Activated naive CD8-positive, alpha-beta T cell treated with anti-CD3 and anti-CD28 coated beads, Interleukin-2, amount 50 U/mL, for 24 hours (primary cell): ENCODE results near the gene TOR1A.

Experiments used
- ATAC-seq: fragments of 150-1000 bp; cut with Tn5 transposase; one replicate; pipeline ENCODE4 v1.10.0; 2021
- DNase-seq: peaks from one replicate; pipeline ENCODE4 v3.0.0; 2021
- H3K27ac Mint-ChIP-seq: one replicate; pipeline ENCODE4 v1.8.0; 2021; ENCODE audit warnings: mild to moderate bottlenecking, mixed read lengths
- H3K27me3 Mint-ChIP-seq: one replicate; pipeline ENCODE4 v1.8.0; 2021; ENCODE audit warnings: mixed read lengths
- H3K36me3 Mint-ChIP-seq: one replicate; pipeline ENCODE4 v1.8.0; 2021; ENCODE audit warnings: low read depth, mixed read lengths
- H3K4me1 Mint-ChIP-seq: one replicate; pipeline ENCODE4 v1.8.0; 2021; ENCODE audit warnings: mixed read lengths
- H3K4me3 Mint-ChIP-seq: one replicate; pipeline ENCODE4 v1.8.0; 2021; ENCODE audit warnings: mild to moderate bottlenecking, moderate library complexity, mixed read lengths
- H3K9me3 Mint-ChIP-seq: one replicate; pipeline ENCODE4 v1.8.0; 2021; ENCODE audit warnings: mixed read lengths

TOR1A gene

DNA sequence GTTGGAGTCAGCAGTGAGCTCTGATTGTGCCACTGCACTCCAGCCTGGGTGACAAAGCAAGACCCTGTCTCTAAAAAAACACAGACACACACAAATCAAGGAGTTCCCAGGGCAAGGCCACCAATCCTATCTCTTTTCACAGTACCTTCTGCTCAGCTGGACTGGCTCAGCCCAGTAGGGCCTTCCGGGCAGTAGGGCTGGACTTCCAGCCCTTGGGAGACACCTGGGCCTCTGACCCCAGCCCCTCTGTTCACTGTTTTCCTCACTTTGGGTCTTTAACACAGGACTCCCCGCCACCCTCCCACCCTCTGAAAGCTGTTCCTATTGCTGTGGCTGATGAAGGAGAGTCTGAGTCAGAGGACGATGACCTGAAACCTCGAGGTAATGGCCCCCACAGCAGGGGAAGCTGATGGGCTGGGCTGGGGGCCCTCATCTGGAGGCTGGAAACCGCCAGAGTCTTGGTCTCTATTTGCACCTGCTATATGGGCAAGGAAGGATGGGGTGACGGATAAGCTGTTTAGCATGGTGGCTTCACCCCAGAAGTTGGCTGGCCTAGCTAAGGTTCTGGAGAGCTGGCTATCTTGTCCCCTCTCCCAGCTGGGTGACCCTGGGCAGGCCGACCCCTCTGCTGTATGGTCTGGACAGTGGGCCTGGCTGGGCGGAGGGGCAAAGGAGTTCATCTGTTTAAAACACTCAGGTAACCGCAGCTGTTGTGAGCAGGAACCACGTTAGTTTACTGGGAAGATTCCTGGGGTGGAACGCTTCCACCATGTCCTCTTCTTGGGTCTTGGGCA is 36.9 kb upstream of the TOR1A start:
- H3K27me3 Mint-ChIP-seq: no peaks in the 10 kb centered on the region
- peak overlapping the region; percentile 5 for H3K4me3 Mint-ChIP-seq
- peaks cover 63% of the 10 kb centered on the region for H3K4me1 Mint-ChIP-seq
- DNase-seq (peak; percentile 56), ATAC-seq (peak; percentile 74)
- peaks cover 49% of the 10 kb centered on the region for H3K36me3 Mint-ChIP-seq
- H3K27ac Mint-ChIP-seq: peak overlapping the region; percentile 82
- H3K9me3 Mint-ChIP-seq: no peaks in the 10 kb centered on the region

DNA sequence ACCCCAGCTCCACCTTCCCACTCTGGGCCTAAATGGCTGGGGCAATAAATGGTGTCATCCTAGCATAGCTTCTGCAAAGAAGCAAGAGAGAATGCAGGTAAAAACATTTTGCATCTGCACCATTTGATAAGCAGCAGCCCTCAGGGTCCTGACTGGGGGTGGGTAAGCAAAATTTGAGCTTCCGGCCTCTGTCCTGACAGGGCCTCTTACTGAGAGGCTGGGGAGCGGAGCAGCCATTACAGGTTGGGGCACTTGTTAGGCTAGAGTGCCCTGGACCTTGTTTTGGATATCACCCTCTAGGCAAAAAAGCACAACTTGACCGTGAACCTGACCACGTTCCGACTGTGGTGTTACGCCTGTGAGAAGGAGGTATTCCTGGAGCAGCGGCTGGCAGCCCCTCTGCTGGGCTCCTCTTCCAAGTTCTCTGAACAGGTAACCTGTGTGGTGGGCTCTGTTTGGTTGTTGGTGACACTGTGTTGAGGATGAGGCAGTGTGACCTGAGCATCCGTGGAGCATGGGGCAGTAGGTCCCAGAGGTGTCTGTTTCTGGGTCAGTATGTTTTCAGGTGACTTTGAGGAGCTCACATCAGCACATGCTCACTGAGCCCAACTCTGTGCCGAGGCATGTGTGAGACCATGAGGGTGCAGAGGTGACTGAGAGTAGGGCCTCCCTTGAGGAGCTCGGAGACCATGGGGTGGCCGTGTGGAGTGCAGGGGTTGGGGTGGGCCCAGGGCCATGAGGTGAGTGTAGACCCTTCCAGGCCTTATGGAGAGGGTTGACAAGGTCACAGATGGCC is 34.4 kb upstream of the TOR1A start:
- Mint-ChIP-seq H3K4me1 (peaks cover 69% of the 10 kb centered on the region), H3K4me3 (no peak overlapping the region), H3K36me3 (peaks cover 52% of the 10 kb centered on the region), H3K27ac (no peak overlapping the region), H3K27me3 (no peaks in the 10 kb centered on the region), H3K9me3 (no peaks in the 10 kb centered on the region)
- DNase-seq (no peak), ATAC-seq (no peak)

DNA sequence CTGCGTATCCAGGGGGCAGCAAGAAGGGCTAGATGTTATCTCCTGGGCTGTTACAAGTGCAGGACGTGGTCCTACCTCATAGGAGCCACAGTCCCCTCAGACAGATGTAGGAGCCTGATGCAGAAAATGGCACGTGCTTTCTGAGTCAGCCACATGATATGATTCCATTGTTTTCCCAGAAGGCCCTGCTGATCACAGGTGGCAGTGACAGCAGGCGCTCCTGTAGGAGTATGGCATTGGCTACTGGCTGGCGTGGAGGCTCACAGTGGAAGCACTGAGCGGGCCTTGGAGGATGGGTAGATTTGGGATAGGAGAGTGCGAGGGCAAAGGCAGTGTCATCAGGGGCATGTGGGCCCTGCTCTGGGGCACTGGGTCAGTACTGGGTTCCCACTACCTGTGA is 33.3 kb upstream of the TOR1A start:
- Mint-ChIP-seq H3K4me1 (peaks cover 65% of the 10 kb centered on the region), H3K9me3 (no peaks in the 10 kb centered on the region), H3K4me3 (no peak overlapping the region), H3K27me3 (no peaks in the 10 kb centered on the region), H3K36me3 (peaks cover 51% of the 10 kb centered on the region), H3K27ac (no peak overlapping the region)
- DNase-seq (no peak), ATAC-seq (no peak)

DNA sequence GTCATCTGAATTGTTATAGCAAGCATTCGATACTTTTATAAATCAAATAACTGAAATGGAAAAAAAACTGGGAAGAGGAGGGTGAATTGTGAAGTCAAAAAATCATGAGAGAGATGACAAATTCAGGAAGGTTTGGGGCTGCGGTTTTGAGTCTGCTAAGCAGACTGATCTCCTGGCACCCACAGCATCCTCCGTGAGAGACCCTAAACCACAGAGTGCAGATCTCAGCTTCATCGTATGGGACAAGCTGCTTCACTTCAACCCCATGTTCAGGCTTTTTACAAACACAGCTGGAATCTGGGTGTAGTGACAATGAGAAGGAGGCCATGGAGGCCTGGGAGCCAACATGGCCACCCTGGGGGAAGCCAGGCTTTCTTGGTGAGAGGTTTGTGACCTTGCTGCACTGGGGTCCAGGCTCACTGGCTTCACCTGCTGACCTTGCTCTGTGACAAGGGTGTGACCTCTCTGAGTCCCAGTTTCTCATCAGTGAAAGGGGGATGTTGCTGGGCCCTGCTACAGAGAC is 30.7 kb upstream of the TOR1A start:
- H3K36me3 Mint-ChIP-seq: peaks cover 52% of the 10 kb centered on the region
- H3K27ac Mint-ChIP-seq: peak overlapping the region; percentile 87
- peaks cover 40% of the 10 kb centered on the region for H3K4me1 Mint-ChIP-seq
- H3K27me3 Mint-ChIP-seq: no peaks in the 10 kb centered on the region
- peak overlapping the region; percentile 52 for H3K4me3 Mint-ChIP-seq
- ATAC-seq: peak; percentile 65
- DNase-seq: no peak
- H3K9me3 Mint-ChIP-seq: no peaks in the 10 kb centered on the region

DNA sequence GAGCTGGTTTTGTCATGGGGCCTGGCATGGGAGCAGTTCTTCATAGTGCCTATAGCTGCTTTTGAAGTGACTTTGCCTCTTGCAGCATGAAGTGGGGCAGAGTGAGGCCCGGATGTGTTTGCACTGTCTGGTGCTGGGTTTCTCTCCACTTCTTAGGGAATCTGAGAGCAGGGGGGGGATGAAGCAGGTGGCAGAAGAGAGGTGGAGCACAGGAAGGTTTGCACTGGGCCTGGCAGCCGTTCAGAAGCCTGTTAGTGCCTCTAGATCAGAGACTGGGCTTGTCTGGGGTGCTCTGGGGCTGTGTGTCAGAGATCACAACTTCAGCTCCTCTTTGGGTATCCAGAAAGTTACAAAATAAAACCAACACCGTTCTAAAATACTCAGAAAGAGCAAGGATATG is 29.7 kb upstream of the TOR1A start:
- H3K4me3 Mint-ChIP-seq: no peak overlapping the region
- no peaks in the 10 kb centered on the region for H3K9me3 Mint-ChIP-seq
- H3K36me3 Mint-ChIP-seq: peaks cover 49% of the 10 kb centered on the region
- H3K4me1 Mint-ChIP-seq: peaks cover 41% of the 10 kb centered on the region
- peak overlapping the region; percentile 87 for H3K27ac Mint-ChIP-seq
- ATAC-seq (no peak), DNase-seq (no peak)
- H3K27me3 Mint-ChIP-seq: no peaks in the 10 kb centered on the region

DNA sequence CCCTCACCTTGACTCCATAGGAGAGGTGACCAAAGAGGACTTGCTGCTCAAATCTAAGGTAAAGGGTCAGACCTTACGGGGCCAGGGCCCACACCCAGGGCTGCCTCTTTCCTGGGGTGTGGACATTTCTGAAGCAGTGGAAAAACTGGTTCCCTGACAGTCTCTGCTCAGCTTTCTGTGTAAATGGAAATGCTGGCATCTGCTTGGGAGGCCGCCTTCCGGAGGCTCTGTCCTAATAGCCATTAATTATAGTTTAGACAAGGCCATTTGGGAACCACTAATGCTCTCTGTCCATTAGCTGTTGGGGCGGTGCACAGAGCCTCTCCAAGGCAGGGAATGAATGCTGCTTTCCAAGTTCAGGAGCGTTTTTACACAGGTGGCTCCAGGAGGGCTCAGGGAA is 28.6 kb upstream of the TOR1A start:
- Mint-ChIP-seq H3K27ac (no peak overlapping the region), H3K27me3 (no peaks in the 10 kb centered on the region)
- DNase-seq: no peak

DNA sequence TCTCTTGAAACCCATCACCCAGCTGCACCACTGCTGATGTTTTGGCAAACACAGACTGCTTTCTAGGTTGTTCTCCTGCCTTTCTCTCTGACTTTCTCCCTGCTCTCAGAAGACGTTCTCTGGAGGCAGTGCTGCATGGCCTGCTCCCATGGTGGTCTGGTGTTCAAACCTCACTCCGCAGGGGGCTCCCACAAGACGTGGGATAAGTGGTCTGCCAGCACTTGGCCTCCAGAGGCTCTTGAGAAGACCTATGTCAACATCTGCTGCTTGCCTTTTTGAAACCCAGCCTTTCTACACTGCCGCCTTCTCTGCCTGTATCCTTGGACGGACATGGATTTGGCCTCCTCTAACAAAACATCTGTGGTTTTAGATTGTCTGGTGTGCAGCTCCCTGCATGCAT is 27.9 kb upstream of the TOR1A start:
- H3K9me3 Mint-ChIP-seq: no peaks in the 10 kb centered on the region
- H3K36me3 Mint-ChIP-seq: peaks cover 41% of the 10 kb centered on the region
- DNase-seq (no peak), ATAC-seq (no peak)
- H3K27ac Mint-ChIP-seq: no peak overlapping the region
- peaks cover 38% of the 10 kb centered on the region for H3K4me1 Mint-ChIP-seq
- no peaks in the 10 kb centered on the region for H3K27me3 Mint-ChIP-seq
- H3K4me3 Mint-ChIP-seq: no peak overlapping the region

More for the DNA sequence above, 28.6 kb upstream of the TOR1A start:
- Mint-ChIP-seq H3K36me3 (peaks cover 46% of the 10 kb centered on the region), H3K4me1 (peaks cover 42% of the 10 kb centered on the region), H3K9me3 (no peaks in the 10 kb centered on the region), H3K4me3 (no peak overlapping the region)
- ATAC-seq: no peak

DNA sequence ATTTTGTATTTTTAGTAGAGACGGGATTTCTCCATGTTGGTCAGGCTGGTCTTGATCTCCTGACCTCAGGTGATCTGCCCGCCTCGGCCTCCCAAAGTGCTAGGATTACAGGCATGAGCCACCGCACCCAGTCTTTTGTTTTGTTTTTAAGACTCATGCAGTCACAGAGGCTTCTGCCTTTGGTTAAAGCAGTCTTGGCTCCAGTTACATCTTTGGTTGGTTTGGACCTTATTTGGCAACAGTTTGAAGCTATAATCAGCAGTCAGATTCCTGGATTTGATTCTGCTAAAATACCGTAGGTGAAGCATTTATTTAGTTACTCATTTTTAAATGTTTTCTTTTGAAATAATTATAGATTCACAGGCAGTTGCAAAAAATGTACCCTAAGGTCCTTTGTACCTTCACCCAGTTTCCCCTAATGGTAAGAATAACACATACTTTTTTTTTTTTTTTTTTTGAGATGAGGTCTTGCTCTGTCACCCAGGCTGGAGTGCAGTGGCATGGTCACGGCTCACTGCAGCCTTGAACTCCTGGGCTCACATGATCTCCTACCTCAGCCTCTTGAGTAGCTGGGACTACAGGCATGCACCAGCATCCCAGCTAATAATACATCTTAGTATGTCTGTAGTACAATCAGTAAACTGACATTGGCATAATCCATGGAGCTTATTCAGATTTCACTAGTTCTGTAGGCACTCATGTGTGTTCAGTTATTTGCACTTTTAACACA is 27.1 kb upstream of the TOR1A start:
- Mint-ChIP-seq H3K4me3 (no peak overlapping the region), H3K36me3 (peaks cover 34% of the 10 kb centered on the region), H3K4me1 (peaks cover 30% of the 10 kb centered on the region), H3K27ac (no peak overlapping the region), H3K27me3 (no peaks in the 10 kb centered on the region), H3K9me3 (no peaks in the 10 kb centered on the region)
- DNase-seq: no peak
- ATAC-seq: no peak

DNA sequence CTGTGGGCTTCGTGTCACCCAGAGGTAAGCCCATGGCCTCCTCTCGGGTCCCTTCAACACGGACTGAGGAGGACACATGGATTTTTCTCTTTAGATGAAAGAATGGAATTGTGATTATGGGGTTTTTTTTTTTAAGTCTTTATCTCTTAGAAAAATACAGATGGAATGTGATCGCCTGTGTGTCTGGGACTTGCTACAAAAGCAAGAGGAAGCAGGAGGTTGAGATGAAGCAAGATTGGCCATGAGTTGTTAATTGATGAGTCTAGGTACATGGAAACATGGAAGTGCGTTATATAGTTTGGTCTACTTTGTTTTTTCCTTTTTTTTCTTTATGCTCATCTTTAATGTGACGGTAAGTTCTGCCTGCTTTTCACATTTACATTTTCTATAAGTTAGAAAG is 26.0 kb upstream of the TOR1A start:
- Mint-ChIP-seq H3K4me3 (no peak overlapping the region), H3K27me3 (no peaks in the 10 kb centered on the region), H3K4me1 (peaks cover 26% of the 10 kb centered on the region), H3K36me3 (peaks cover 26% of the 10 kb centered on the region), H3K9me3 (no peaks in the 10 kb centered on the region), H3K27ac (no peak overlapping the region)
- no peak for DNase-seq
- ATAC-seq: no peak

DNA sequence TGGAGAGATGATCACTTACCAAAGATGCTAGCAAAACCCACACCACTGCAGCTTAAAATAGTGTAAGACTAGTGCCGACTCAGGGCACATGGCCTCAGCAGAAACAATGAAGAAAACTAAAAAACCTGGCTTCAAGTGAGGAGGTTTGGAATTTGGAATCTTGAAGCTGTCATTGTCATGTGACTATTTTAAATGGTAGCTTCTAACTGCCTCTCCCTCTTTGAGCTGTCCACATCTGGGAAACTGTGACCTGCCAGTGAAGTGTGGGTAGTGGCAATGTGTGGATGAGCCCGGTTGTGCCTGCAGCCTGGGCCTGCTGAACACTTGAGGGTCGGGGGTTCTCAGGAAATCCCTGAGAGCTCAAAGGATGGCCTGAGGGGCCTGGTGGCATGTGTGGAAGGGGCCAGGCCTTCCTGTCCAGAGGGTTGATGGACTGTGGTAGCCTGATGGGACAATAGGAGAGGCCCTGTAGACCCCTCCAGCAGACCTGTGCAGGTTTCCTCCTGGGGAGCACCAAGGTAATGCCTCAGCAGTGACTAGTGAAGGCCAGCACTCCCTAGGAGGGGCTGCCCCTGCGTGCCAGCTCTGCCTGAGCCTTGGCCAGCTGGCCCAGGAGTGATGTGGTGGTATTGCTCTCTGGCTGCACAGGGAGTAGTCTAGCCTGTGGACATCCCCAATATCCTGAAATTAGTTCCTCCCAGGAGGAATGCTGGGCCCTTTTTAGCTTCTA is 24.9 kb upstream of the TOR1A start:
- Mint-ChIP-seq H3K4me1 (peaks cover 21% of the 10 kb centered on the region), H3K36me3 (peaks cover 19% of the 10 kb centered on the region), H3K27me3 (no peaks in the 10 kb centered on the region), H3K9me3 (no peaks in the 10 kb centered on the region), H3K27ac (no peak overlapping the region), H3K4me3 (no peak overlapping the region)
- ATAC-seq (no peak), DNase-seq (no peak)

DNA sequence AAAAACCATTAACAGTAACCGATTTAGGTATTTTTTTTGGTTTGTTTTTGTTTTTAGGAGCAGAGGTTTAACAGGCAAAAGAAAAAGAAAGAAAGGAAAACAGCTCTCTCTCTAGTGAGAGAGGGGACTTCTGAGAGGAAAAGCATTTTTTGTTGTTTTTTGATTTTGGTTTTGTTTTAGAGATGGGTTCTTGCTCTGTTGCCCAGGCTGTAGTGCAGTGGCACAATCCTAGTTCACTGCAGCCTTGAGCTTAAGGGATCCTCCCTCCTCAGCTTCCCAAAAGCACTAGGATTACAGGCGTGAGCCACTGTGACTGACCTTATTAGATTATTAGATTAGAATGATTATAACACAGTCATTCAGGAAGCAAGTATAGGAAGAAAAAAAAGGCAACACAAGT is 21.4 kb upstream of the TOR1A start:
- Mint-ChIP-seq H3K4me1 (peaks cover 26% of the 10 kb centered on the region), H3K4me3 (no peak overlapping the region), H3K27me3 (no peaks in the 10 kb centered on the region), H3K36me3 (peaks cover 4% of the 10 kb centered on the region), H3K27ac (peak overlapping the region; percentile 29), H3K9me3 (no peaks in the 10 kb centered on the region)
- DNase-seq (no peak), ATAC-seq (no peak)

DNA sequence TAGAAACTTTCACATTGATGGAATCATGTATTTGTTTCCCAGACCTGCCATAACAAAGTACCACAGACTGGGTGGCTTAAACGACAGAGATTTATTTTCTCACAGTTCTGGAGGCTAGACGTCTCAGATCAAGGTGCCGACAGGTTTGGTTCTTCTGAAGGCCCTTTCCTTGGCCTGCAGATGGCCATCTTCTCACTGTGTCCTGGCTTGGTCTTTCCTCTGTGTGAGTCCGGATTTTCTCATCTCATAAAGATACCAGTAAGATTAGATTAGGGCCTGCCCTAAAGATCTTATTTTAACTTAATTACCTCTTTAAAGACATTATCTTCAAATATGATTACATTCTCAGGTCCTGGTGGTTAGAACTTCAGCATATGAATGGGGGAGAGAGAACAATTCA is 17.1 kb upstream of the TOR1A start:
- Mint-ChIP-seq H3K27me3 (no peaks in the 10 kb centered on the region), H3K27ac (peak overlapping the region; percentile 53), H3K4me1 (peaks cover 65% of the 10 kb centered on the region), H3K9me3 (no peaks in the 10 kb centered on the region), H3K36me3 (peaks cover 2% of the 10 kb centered on the region), H3K4me3 (no peak overlapping the region)
- DNase-seq (no peak), ATAC-seq (no peak)

DNA sequence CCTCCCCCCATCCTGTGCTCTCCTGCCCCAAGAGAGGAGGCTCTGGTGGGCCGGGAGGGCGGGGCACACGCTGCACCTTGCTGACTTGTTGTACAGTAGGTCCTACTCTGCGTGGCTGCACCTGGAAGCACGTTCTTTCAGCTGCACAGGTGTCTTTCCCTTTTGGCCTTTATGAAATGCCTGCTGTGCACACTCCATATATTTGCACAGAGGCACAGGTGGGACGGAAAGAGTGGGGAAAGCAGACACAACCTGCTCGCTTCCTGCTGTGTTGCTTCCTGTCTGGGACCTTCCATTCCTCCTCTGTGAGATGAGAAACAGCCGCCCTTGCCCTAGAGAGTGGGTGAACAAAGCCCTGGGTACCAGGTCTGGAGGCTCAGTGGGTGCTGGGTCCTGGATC is 16.1 kb upstream of the TOR1A start:
- Mint-ChIP-seq H3K4me3 (no peak overlapping the region), H3K4me1 (peaks cover 64% of the 10 kb centered on the region), H3K36me3 (peaks cover 2% of the 10 kb centered on the region), H3K9me3 (no peaks in the 10 kb centered on the region), H3K27ac (peak overlapping the region; percentile 56), H3K27me3 (no peaks in the 10 kb centered on the region)
- ATAC-seq: no peak
- no peak for DNase-seq
